HG02973 (cell line): ENCODE results near the gene TSHZ2.

Experiments
- ATAC-seq: cut with Tn5 transposase; IDR thresholded peaks from one replicate; pipeline ENCODE4 v1.9.1; 2021; ENCODE audit warnings: moderate library complexity; ENCODE audit not compliant: unreplicated experiment

TSHZ2 gene

GRCh38 chr20:53027089-53027488 is 54.9 kb downstream of the TSHZ2 start:
- no peak for ATAC-seq

- no peak for ATAC-seq
Observed at GRCh38 chr20:53028337-53029007, 56.3 kb downstream of the TSHZ2 start.

GRCh38 chr20:53030061-53030460 is 57.9 kb downstream of the TSHZ2 start:
- no peak for ATAC-seq

- ATAC-seq = no peak
Observed at GRCh38 chr20:53032046-53032445, 59.9 kb downstream of the TSHZ2 start.

GRCh38 chr20:53032478-53032932 is 60.3 kb downstream of the TSHZ2 start:
- no peak for ATAC-seq

- ATAC-seq = no peak
Observed at GRCh38 chr20:53033176-53033575, 61.0 kb downstream of the TSHZ2 start.

GRCh38 chr20:53034899-53035298 is 62.7 kb downstream of the TSHZ2 start:
- ATAC-seq = no peak

- no peak for ATAC-seq
Observed at GRCh38 chr20:53036992-53037391, 64.8 kb downstream of the TSHZ2 start.

- no peak for ATAC-seq
Observed at GRCh38 chr20:53037621-53038020, 65.5 kb downstream of the TSHZ2 start.

GRCh38 chr20:53038299-53038698 is 66.1 kb downstream of the TSHZ2 start:
- ATAC-seq = no peak

- ATAC-seq = no peak
Observed at GRCh38 chr20:53040693-53041589, 68.8 kb downstream of the TSHZ2 start.

GRCh38 chr20:53042521-53042920 is 70.4 kb downstream of the TSHZ2 start:
- ATAC-seq = no peak

GRCh38 chr20:53044296-53044695 is 72.1 kb downstream of the TSHZ2 start:
- ATAC-seq = no peak

GRCh38 chr20:53045941-53046340 is 73.8 kb downstream of the TSHZ2 start:
- ATAC-seq = no peak

GRCh38 chr20:53047203-53047602 is 75.0 kb downstream of the TSHZ2 start:
- no peak for ATAC-seq

- no peak for ATAC-seq
Observed at GRCh38 chr20:53048387-53048786, 76.2 kb downstream of the TSHZ2 start.

- no peak for ATAC-seq
Observed at GRCh38 chr20:53050338-53050737, 78.2 kb downstream of the TSHZ2 start.

- ATAC-seq = no peak
Observed at GRCh38 chr20:53052380-53052779, 80.2 kb downstream of the TSHZ2 start.

GRCh38 chr20:53053595-53053994 is 81.4 kb downstream of the TSHZ2 start:
- ATAC-seq = no peak

GRCh38 chr20:53055367-53056067 is 83.4 kb downstream of the TSHZ2 start:
- ATAC-seq = no peak

- no peak for ATAC-seq
Observed at GRCh38 chr20:53057579-53057978, 85.4 kb downstream of the TSHZ2 start.

GRCh38 chr20:53059848-53060247 is 87.7 kb downstream of the TSHZ2 start:
- ATAC-seq = no peak
